ENCODE results near the gene MELTF.

The MELTF gene

GRCh38 chr3:197011780-197012539 is 17.7 kb downstream of the MELTF start:
- H3K9me3 ChIP-seq, result no peaks in the 10 kb centered on the region

GRCh38 chr3:197010556-197011351 is 18.9 kb downstream of the MELTF start:
- Histone ChIP-seq H3K27ac (peak overlapping the region; percentile 46; the same call in 1 of the 2 replicates), H3K36me3 (peaks cover 42% of the 10 kb centered on the region), H3K9me3 (no peaks in the 10 kb centered on the region), H3K4me2 (peak overlapping the region; percentile 85), H3K4me3 (peak overlapping the region; percentile 4; the same call in 1 of the 2 replicates), H3K4me1 (peaks cover 91% of the 10 kb centered on the region), H4K20me1 (0 out of 2 replicates have a peak, but pooled peaks cover 15% of the 10 kb centered on the region), H3K27me3 (no peaks in the 10 kb centered on the region), H3K9ac (peak overlapping the region; percentile 49; the same call in 1 of the 2 replicates)
- TF ChIP-seq Cebpa-rat (IDR thresholded peaks at IDR 0.05), result no peak

More at GRCh38 chr3:197011780-197012539, 17.7 kb downstream of the MELTF start:
- H3K27ac ChIP-seq, result no peak overlapping the region
- 0 out of 2 replicates have a peak, but pooled peaks cover 15% of the 10 kb centered on the region for H4K20me1 ChIP-seq
- TF ChIP-seq Cebpa-rat (IDR thresholded peaks at IDR 0.05), result no peak
- H3K36me3 ChIP-seq, result peaks cover 33% of the 10 kb centered on the region
- peaks cover 93% of the 10 kb centered on the region for H3K4me1 ChIP-seq
- 0 out of 2 replicates have a peak overlapping the region, but pooled peaks have one; percentile 14 for H3K9ac ChIP-seq
- H3K27me3 ChIP-seq, result no peaks in the 10 kb centered on the region
- H3K4me2 ChIP-seq, result peak overlapping the region; percentile 85
- no peak overlapping the region for H3K4me3 ChIP-seq

- H3K27ac ChIP-seq, result no peak overlapping the region
- H3K4me2 ChIP-seq, result peak overlapping the region; percentile 85
- 0 out of 2 replicates have a peak, but pooled peaks cover 8% of the 10 kb centered on the region for H4K20me1 ChIP-seq
- peaks cover 91% of the 10 kb centered on the region for H3K4me1 ChIP-seq
- H3K9me3 ChIP-seq, result no peaks in the 10 kb centered on the region
- peak overlapping the region; percentile 38; the same call in 1 of the 2 replicates for H3K9ac ChIP-seq
- H3K27me3 ChIP-seq, result no peaks in the 10 kb centered on the region
- TF ChIP-seq Cebpa-rat (IDR thresholded peaks at IDR 0.05), result no peak
- H3K36me3 ChIP-seq, result peaks cover 42% of the 10 kb centered on the region
- H3K4me3 ChIP-seq, result no peak overlapping the region
Measured at GRCh38 chr3:197009532-197010019, 20.0 kb downstream of the MELTF start.

- no peak overlapping the region for H3K9ac ChIP-seq
- H3K27me3 ChIP-seq, result no peaks in the 10 kb centered on the region
- 0 out of 2 replicates have a peak, but pooled peaks cover 8% of the 10 kb centered on the region for H4K20me1 ChIP-seq
- H3K4me1 ChIP-seq, result peaks cover 91% of the 10 kb centered on the region
- no peaks in the 10 kb centered on the region for H3K9me3 ChIP-seq
- no peak overlapping the region for H3K4me3 ChIP-seq
- peak overlapping the region; percentile 20 for H3K4me2 ChIP-seq
- no peak overlapping the region for H3K27ac ChIP-seq
- H3K36me3 ChIP-seq, result peaks cover 42% of the 10 kb centered on the region
- no peak for TF ChIP-seq Cebpa-rat (IDR thresholded peaks at IDR 0.05)
Measured at GRCh38 chr3:197008436-197009209, 21.0 kb downstream of the MELTF start.

GRCh38 chr3:197007953-197008352 is 21.7 kb downstream of the MELTF start:
- H3K4me3 ChIP-seq, result no peak overlapping the region
- no peak overlapping the region for H3K4me2 ChIP-seq
- no peak overlapping the region for H3K27ac ChIP-seq
- no peak overlapping the region for H3K9ac ChIP-seq
- H3K27me3 ChIP-seq, result no peaks in the 10 kb centered on the region
- H3K4me1 ChIP-seq, result peaks cover 88% of the 10 kb centered on the region
- peaks cover 42% of the 10 kb centered on the region for H3K36me3 ChIP-seq
- H3K9me3 ChIP-seq, result no peaks in the 10 kb centered on the region
- 0 out of 2 replicates have a peak, but pooled peaks cover 8% of the 10 kb centered on the region for H4K20me1 ChIP-seq
- TF ChIP-seq Cebpa-rat (IDR thresholded peaks at IDR 0.05), result no peak

- Histone ChIP-seq H3K4me2 (no peak overlapping the region), H3K9ac (no peak overlapping the region), H3K4me3 (no peak overlapping the region), H4K20me1 (0 out of 2 replicates have a peak, but pooled peaks cover 8% of the 10 kb centered on the region), H3K36me3 (peaks cover 38% of the 10 kb centered on the region), H3K4me1 (peaks cover 85% of the 10 kb centered on the region), H3K9me3 (no peaks in the 10 kb centered on the region), H3K27me3 (no peaks in the 10 kb centered on the region), H3K27ac (no peak overlapping the region)
- no peak for TF ChIP-seq Cebpa-rat (IDR thresholded peaks at IDR 0.05)
Measured at GRCh38 chr3:197007296-197007940, 22.2 kb downstream of the MELTF start.

- peaks cover 32% of the 10 kb centered on the region for H3K36me3 ChIP-seq
- H3K4me2 ChIP-seq, result no peak overlapping the region
- no peak overlapping the region for H3K9ac ChIP-seq
- no peak overlapping the region for H3K4me3 ChIP-seq
- H4K20me1 ChIP-seq, result 0 out of 2 replicates have a peak, but pooled peaks cover 8% of the 10 kb centered on the region
- no peaks in the 10 kb centered on the region for H3K27me3 ChIP-seq
- no peak overlapping the region for H3K27ac ChIP-seq
- no peak for TF ChIP-seq Cebpa-rat (IDR thresholded peaks at IDR 0.05)
- peaks cover 85% of the 10 kb centered on the region for H3K4me1 ChIP-seq
- H3K9me3 ChIP-seq, result no peaks in the 10 kb centered on the region
Measured at GRCh38 chr3:197006860-197007259, 22.8 kb downstream of the MELTF start.

- Histone ChIP-seq H3K4me1 (peaks cover 85% of the 10 kb centered on the region), H3K9ac (no peak overlapping the region), H3K27me3 (no peaks in the 10 kb centered on the region), H3K27ac (no peak overlapping the region), H3K4me3 (no peak overlapping the region), H3K4me2 (no peak overlapping the region; the same call in 1 of the 2 replicates), H3K9me3 (no peaks in the 10 kb centered on the region), H3K36me3 (peaks cover 28% of the 10 kb centered on the region), H4K20me1 (0 out of 2 replicates have a peak, but pooled peaks cover 8% of the 10 kb centered on the region)
- no peak for TF ChIP-seq Cebpa-rat (IDR thresholded peaks at IDR 0.05)
Measured at GRCh38 chr3:197006446-197006845, 23.2 kb downstream of the MELTF start.

All from BLaER1 (cell line).